Vagina (tissue), 2 donors: ENCODE measurements around the gene DNAAF2. TPM values are rescaled to one million over a fixed set of nuclear protein-coding genes. Genes with fewer than 3 reads are reported as not detected.

Experiments used
- DNase-seq, 2 donors: peaks; one replicate each; pipeline ENCODE4 v3.0.0-alpha.2; 2017; ENCODE audit errors: extremely low spot score in 2 of 2
- H3K27ac ChIP-seq: fragments of 200-600 bp; sonication (generic); one replicate; pipeline ENCODE4 v1.5.1; 2019
- H3K27me3 ChIP-seq: fragments of 200-600 bp; sonication (generic); one replicate; pipeline ENCODE4 v1.5.1; 2019
- H3K36me3 ChIP-seq, 2 donors: fragments of 200-600 bp; sonication (generic); one replicate each; pipeline ENCODE4 v1.5.1; 2017 to 2019
- H3K4me1 ChIP-seq: fragments of 200-600 bp; sonication (generic); one replicate; pipeline ENCODE4 v1.5.1; 2019
- H3K4me3 ChIP-seq, 2 donors: fragments of 200-600 bp; sonication (generic); 1 replicate in 1 of 2; 2 replicates in 1 of 2; pipeline ENCODE4 v1.5.1; 2016 to 2019
- H3K9me3 ChIP-seq: fragments of 200-600 bp; sonication (generic); one replicate; pipeline ENCODE4 v1.5.1; 2019
- POLR2A ChIP-seq, 2 donors: fragments of 450-650 bp; IDR thresholded peaks; one replicate each; pipeline ENCODE4 v1.6.1; 2017; ENCODE audit warnings: antibody characterized with exemption in 2 of 2, mild to moderate bottlenecking in 2 of 2, moderate library complexity in 2 of 2
- POLR2AphosphoS5 ChIP-seq, 2 donors: sonication (generic); formaldehyde crosslinking; IDR thresholded peaks; one replicate each; pipeline ENCODE4 v1.9.0; 2017; ENCODE audit warnings: antibody characterized with exemption in 2 of 2, mild to moderate bottlenecking in 2 of 2, low read depth in 1 of 2; ENCODE audit not compliant: insufficient read depth in 1 of 2
- intact Hi-C: fragments of 100-400 bp; cut with DNase I; formaldehyde crosslinking; loops from one replicate; pipeline ENCODE4 v1.15.1; 2023
- small RNA-seq: library from RNA; depleted of rRNA; stranded (forward); fragments of <200 nt; gene quantifications from one replicate; pipeline ENCODE3, GENCODE V24; 2016
- total RNA-seq: library from RNA; depleted of rRNA; stranded (reverse); fragments of >200 nt; gene quantifications from one replicate; pipeline ENCODE4 v1.2.3, GENCODE V29; 2016
- TF ChIP-seq, protein P1 (sequence below), 3 experiments: fragments of 450-650 bp in 2 of 3; fragments of 200-600 bp in 1 of 3; sonication (generic) in 1 of 3; IDR thresholded peaks; one replicate each; pipeline ENCODE4 v1.5.1; 2017 to 2019; ENCODE audit warnings: antibody characterized with exemption in 3 of 3, mild to moderate bottlenecking in 2 of 3, moderate library complexity in 2 of 3

DNAAF2 gene
- total RNA-seq, 1 donor from 2014 or later: 7.9 TPM

DNA sequence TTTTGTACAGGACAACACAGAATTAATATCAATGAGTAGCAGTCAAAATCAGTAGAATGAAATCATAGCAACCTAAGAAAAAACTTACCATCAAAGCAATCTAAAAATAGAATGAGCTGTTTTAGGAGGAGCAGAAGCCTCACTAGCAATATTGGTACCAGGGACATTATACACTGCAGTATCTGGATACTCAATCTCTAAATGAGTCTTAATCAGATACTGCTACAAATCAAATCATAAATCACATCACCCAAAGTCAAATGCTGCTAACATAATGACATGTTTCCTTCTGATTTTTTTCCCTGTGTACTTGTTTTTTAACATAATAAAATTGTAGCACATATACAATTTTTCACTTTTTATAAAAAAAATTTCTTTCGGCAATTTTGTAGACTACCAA lies 56.9 kb downstream of the DNAAF2 start:
- H3K4me1 ChIP-seq: peaks cover 16% of the 10 kb centered on the region
- H3K9me3 ChIP-seq: no peaks in the 10 kb centered on the region
- no peak overlapping the region for H3K4me3 ChIP-seq
- no peaks in the 10 kb centered on the region for H3K27me3 ChIP-seq
- DNase-seq: no peak
- intact Hi-C loops: no loop called here
- peaks cover 0 to 25% of the 10 kb centered on the region in 2 donors for H3K36me3 ChIP-seq
- no peak for TF ChIP-seq POLR2AphosphoS5 (IDR thresholded peaks at IDR 0.05; ENCODE audit: insufficient read depth in 1 of 2, low read depth in 1 of 2)
- TF ChIP-seq POLR2A (IDR thresholded peaks at IDR 0.05): no peak
- TF ChIP-seq, protein P1, sequence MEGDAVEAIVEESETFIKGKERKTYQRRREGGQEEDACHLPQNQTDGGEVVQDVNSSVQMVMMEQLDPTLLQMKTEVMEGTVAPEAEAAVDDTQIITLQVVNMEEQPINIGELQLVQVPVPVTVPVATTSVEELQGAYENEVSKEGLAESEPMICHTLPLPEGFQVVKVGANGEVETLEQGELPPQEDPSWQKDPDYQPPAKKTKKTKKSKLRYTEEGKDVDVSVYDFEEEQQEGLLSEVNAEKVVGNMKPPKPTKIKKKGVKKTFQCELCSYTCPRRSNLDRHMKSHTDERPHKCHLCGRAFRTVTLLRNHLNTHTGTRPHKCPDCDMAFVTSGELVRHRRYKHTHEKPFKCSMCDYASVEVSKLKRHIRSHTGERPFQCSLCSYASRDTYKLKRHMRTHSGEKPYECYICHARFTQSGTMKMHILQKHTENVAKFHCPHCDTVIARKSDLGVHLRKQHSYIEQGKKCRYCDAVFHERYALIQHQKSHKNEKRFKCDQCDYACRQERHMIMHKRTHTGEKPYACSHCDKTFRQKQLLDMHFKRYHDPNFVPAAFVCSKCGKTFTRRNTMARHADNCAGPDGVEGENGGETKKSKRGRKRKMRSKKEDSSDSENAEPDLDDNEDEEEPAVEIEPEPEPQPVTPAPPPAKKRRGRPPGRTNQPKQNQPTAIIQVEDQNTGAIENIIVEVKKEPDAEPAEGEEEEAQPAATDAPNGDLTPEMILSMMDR (IDR thresholded peaks at IDR 0.05): no peak
- no peak overlapping the region for H3K27ac ChIP-seq

Small RNA genes lying within 50 kb of the gene (small RNA-seq; reads per million reads assigned to genes)
- gene AL139099.3: not detected
- not detected for gene AL139099.4
- not detected for gene RF00019
- gene RNU6ATAC30P: not detected

Other genes starting within 250 kb of the DNAAF2 start
- gene RPS29, start 48.9 kb downstream of the DNAAF2 start, total RNA-seq: 3,080 TPM
- gene LRR1, start 36.3 kb downstream of the DNAAF2 start, total RNA-seq: 3.7 TPM
- gene RPL36AL, start 14.6 kb downstream of the DNAAF2 start, total RNA-seq: 208 TPM
- 11.3 TPM for gene MGAT2, start 14.4 kb downstream of the DNAAF2 start, total RNA-seq
- gene POLE2, start 53.0 kb upstream of the DNAAF2 start, total RNA-seq: 4.9 TPM
- 4.7 TPM for gene KLHDC1, start 57.9 kb upstream of the DNAAF2 start, total RNA-seq
- gene KLHDC2, start 132.9 kb upstream of the DNAAF2 start, total RNA-seq: 77.8 TPM
- gene NEMF, start 217.5 kb upstream of the DNAAF2 start, total RNA-seq: 77.8 TPM